Measurements from ENCODE around the gene BANK1. TPM values are rescaled to one million over a fixed set of nuclear protein-coding genes. Genes with fewer than 3 reads are reported as not detected.

Gene BANK1
- total RNA-seq, 2 donors from 2014 or later: 0.53 to 0.57 TPM

- TF ChIP-seq CTCF (conservative IDR thresholded peaks at IDR 0.05): no peak
- Histone ChIP-seq H3K9me3 (ENCODE audit: control insufficient read depth, low read length) (no peaks in the 10 kb centered on the region), H3K27ac (ENCODE audit: low read depth, low read length) (no peak overlapping the region), H3K4me3 (ENCODE audit: low read length) (no peak overlapping the region), H3K4me1 (ENCODE audit: control insufficient read depth, insufficient read depth, low read length) (no peaks in the 10 kb centered on the region), H3K36me3 (ENCODE audit: control insufficient read depth, insufficient read depth, low read length) (no peaks in the 10 kb centered on the region), H3K9ac (ENCODE audit: extremely low read depth, low read length, poor library complexity, severe bottlenecking) (no peak overlapping the region), H3K27me3 (ENCODE audit: control insufficient read depth, insufficient read depth, low read length, poor library complexity, severe bottlenecking) (no peaks in the 10 kb centered on the region)
- Mint-ChIP-seq H3K4me3 (no peak overlapping the region), H3K4me1 (no peaks in the 10 kb centered on the region), H3K27me3 (ENCODE audit: insufficient read depth) (no peaks in the 10 kb centered on the region), H3K9me3 (no peaks in the 10 kb centered on the region), H3K36me3 (ENCODE audit: low read depth) (no peaks in the 10 kb centered on the region), H3K27ac (no peak overlapping the region)
- WGBS, 2 experiments (ENCODE audit: insufficient coverage in 1 of 2, insufficient read length in 1 of 2): 100% methylated on average over 2 of the region's 2 CpGs; no CpG with 5 or more reads in 1 of the 2 experiments
- DNase-seq: no peak
Observed at GRCh38 chr4:102007959-102008425, 217.5 kb downstream of the BANK1 start.

GRCh38 chr4:102008711-102009110 lies 218.2 kb downstream of the BANK1 start:
- no peak overlapping the region for H3K27ac Mint-ChIP-seq

GRCh38 chr4:102022343-102022742 lies 231.8 kb downstream of the BANK1 start:
- WGBS, 2 experiments (ENCODE audit: insufficient coverage in 1 of 2, insufficient read length in 1 of 2): 86 to 100% methylated on average over 2 of the region's 2 CpGs

More at GRCh38 chr4:102008711-102009110, 218.2 kb downstream of the BANK1 start:
- WGBS, 2 experiments (ENCODE audit: insufficient coverage in 1 of 2, insufficient read length in 1 of 2): 90 to 100% methylated on average over 3 of the region's 3 CpGs
- no peak overlapping the region for H3K4me3 Mint-ChIP-seq
- DNase-seq: no peak
- H3K27ac ChIP-seq (ENCODE audit: low read depth, low read length): no peak overlapping the region
- no peak overlapping the region for H3K4me3 ChIP-seq (ENCODE audit: low read length)
- H3K36me3 Mint-ChIP-seq (ENCODE audit: low read depth): no peaks in the 10 kb centered on the region
- TF ChIP-seq CTCF (conservative IDR thresholded peaks at IDR 0.05): no peak
- H3K4me1 ChIP-seq (ENCODE audit: control insufficient read depth, insufficient read depth, low read length): no peaks in the 10 kb centered on the region
- no peaks in the 10 kb centered on the region for H3K9me3 ChIP-seq (ENCODE audit: control insufficient read depth, low read length)
- no peaks in the 10 kb centered on the region for H3K27me3 ChIP-seq (ENCODE audit: control insufficient read depth, insufficient read depth, low read length, poor library complexity, severe bottlenecking)
- no peaks in the 10 kb centered on the region for H3K36me3 ChIP-seq (ENCODE audit: control insufficient read depth, insufficient read depth, low read length)
- H3K9ac ChIP-seq (ENCODE audit: extremely low read depth, low read length, poor library complexity, severe bottlenecking): no peak overlapping the region
- H3K4me1 Mint-ChIP-seq: no peaks in the 10 kb centered on the region
- no peaks in the 10 kb centered on the region for H3K9me3 Mint-ChIP-seq
- no peaks in the 10 kb centered on the region for H3K27me3 Mint-ChIP-seq (ENCODE audit: insufficient read depth)

More at GRCh38 chr4:102022343-102022742, 231.8 kb downstream of the BANK1 start:
- TF ChIP-seq CTCF (conservative IDR thresholded peaks at IDR 0.05): no peak
- H3K27me3 Mint-ChIP-seq (ENCODE audit: insufficient read depth): no peaks in the 10 kb centered on the region
- H3K27ac Mint-ChIP-seq: no peak overlapping the region
- no peak overlapping the region for H3K27ac ChIP-seq (ENCODE audit: low read depth, low read length)
- H3K27me3 ChIP-seq (ENCODE audit: control insufficient read depth, insufficient read depth, low read length, poor library complexity, severe bottlenecking): no peaks in the 10 kb centered on the region
- H3K9ac ChIP-seq (ENCODE audit: extremely low read depth, low read length, poor library complexity, severe bottlenecking): no peak overlapping the region
- H3K36me3 ChIP-seq (ENCODE audit: control insufficient read depth, insufficient read depth, low read length): no peaks in the 10 kb centered on the region
- DNase-seq: no peak
- H3K9me3 Mint-ChIP-seq: no peaks in the 10 kb centered on the region
- no peaks in the 10 kb centered on the region for H3K9me3 ChIP-seq (ENCODE audit: control insufficient read depth, low read length)
- no peak overlapping the region for H3K4me3 Mint-ChIP-seq
- no peaks in the 10 kb centered on the region for H3K4me1 Mint-ChIP-seq
- no peaks in the 10 kb centered on the region for H3K36me3 Mint-ChIP-seq (ENCODE audit: low read depth)
- H3K4me1 ChIP-seq (ENCODE audit: control insufficient read depth, insufficient read depth, low read length): no peaks in the 10 kb centered on the region
- no peak overlapping the region for H3K4me3 ChIP-seq (ENCODE audit: low read length)

All from endodermal cell (in vitro differentiated cells).